ENCODE data around the gene OR51B6. TPM values are rescaled to one million over a fixed set of nuclear protein-coding genes. Genes with fewer than 3 reads are reported as not detected.

The OR51B6 gene
- total RNA-seq, 4 donors from 2014 or later = not detected

DNA sequence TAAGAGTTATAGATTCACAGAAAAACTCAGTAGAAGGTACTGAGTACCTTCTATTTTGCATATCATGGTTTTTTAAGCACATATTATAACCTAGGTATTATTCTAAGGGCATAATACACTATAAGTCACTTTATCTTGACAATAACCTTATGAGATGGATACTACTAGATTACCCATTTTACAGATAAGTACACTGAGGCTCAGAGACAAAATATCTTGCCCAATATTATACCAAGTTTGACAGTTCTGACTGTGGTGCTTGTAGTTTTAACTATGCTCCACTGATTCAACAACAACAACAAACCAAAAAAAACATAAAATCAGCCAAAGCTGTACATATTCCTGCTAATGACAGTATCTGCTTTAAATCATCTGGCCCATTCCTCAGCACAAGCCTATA lies 42.8 kb downstream of the OR51B6 start:
- Histone ChIP-seq H3K9me3 (no peaks in the 10 kb centered on the region), H3K4me1 (no peaks in the 10 kb centered on the region), H3K27ac (replicated peaks in 1 of 4) (no peak overlapping the region), H3K4me3 (no peak overlapping the region), H3K36me3 (no peaks in the 10 kb centered on the region), H3K27me3 (no peaks in the 10 kb centered on the region)
- TF ChIP-seq EP300 (IDR thresholded peaks at IDR 0.05) (no peak), POLR2AphosphoS5 (IDR thresholded peaks at IDR 0.05) (no peak), POLR2A (IDR thresholded peaks at IDR 0.05; ENCODE audit: low read depth) (no peak)
- TF ChIP-seq, protein P1, sequence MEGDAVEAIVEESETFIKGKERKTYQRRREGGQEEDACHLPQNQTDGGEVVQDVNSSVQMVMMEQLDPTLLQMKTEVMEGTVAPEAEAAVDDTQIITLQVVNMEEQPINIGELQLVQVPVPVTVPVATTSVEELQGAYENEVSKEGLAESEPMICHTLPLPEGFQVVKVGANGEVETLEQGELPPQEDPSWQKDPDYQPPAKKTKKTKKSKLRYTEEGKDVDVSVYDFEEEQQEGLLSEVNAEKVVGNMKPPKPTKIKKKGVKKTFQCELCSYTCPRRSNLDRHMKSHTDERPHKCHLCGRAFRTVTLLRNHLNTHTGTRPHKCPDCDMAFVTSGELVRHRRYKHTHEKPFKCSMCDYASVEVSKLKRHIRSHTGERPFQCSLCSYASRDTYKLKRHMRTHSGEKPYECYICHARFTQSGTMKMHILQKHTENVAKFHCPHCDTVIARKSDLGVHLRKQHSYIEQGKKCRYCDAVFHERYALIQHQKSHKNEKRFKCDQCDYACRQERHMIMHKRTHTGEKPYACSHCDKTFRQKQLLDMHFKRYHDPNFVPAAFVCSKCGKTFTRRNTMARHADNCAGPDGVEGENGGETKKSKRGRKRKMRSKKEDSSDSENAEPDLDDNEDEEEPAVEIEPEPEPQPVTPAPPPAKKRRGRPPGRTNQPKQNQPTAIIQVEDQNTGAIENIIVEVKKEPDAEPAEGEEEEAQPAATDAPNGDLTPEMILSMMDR (IDR thresholded peaks at IDR 0.05) = no peak
- intact Hi-C loops (cut with DNase I) = no loop called here
- DNase-seq (ENCODE audit: extremely low spot score) = no peak

DNA sequence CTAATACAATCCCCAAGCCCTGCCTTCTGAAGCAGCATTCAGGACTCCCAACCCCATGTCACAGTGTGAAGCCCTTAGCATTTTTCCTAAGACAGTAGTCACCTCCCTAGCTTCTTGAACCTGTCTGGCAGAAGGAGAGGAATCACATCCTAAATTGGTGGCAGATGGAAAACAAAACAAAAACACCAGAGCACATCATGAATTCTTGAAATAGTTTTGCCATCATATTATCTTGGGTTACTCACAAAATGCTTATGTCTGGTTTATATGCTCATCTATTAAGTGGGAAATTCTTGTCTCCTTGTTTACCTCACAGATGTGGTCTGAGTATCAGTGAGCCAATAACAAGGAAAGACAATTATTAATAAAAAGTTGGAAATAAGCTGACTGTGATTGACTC lies 47.6 kb downstream of the OR51B6 start:
- intact Hi-C loops (cut with DNase I) = no loop called here
- Histone ChIP-seq H3K27ac (replicated peaks in 1 of 4) (no peak overlapping the region), H3K4me3 (no peak overlapping the region), H3K4me1 (no peaks in the 10 kb centered on the region), H3K9me3 (no peaks in the 10 kb centered on the region), H3K36me3 (no peaks in the 10 kb centered on the region), H3K27me3 (no peaks in the 10 kb centered on the region)
- no peak for DNase-seq (ENCODE audit: extremely low spot score)
- TF ChIP-seq, protein P1 (IDR thresholded peaks at IDR 0.05) = no peak
- TF ChIP-seq POLR2AphosphoS5 (IDR thresholded peaks at IDR 0.05) = no peak
- TF ChIP-seq POLR2A (IDR thresholded peaks at IDR 0.05; ENCODE audit: low read depth) = no peak
- no peak for TF ChIP-seq EP300 (IDR thresholded peaks at IDR 0.05)

Small RNA genes lying within 50 kb of the gene (small RNA-seq; reads per million reads assigned to genes)
- gene AC104389.3 = 0 reads per million in 3 donors

Other genes with a start within 250 kb of the OR51B6 start
- not detected for gene OR52A5, start 213.2 kb upstream of the OR51B6 start, total RNA-seq
- gene OR52A1, start 196.8 kb upstream of the OR51B6 start, total RNA-seq = not detected
- not detected for gene OR51V1, start 150.8 kb upstream of the OR51B6 start, total RNA-seq
- 1,000 to 10,000 TPM in 1 of 4 donors, 100 to 1,000 TPM in 1, 10 to 100 TPM in 1, 1 to 10 TPM in 1; 6.6 to 2,785 (median 163) TPM for gene HBB, start 124.4 kb upstream of the OR51B6 start, total RNA-seq
- 1 to 10 TPM in 1 of 4 donors, not detected in 3; 4.3 TPM for gene HBD, start 117.0 kb upstream of the OR51B6 start, total RNA-seq
- gene HBG1, start 101.7 kb upstream of the OR51B6 start, total RNA-seq = not detected
- gene HBG2, start 96.7 kb upstream of the OR51B6 start, total RNA-seq = not detected
- not detected for gene HBE1, start 81.6 kb upstream of the OR51B6 start, total RNA-seq
- gene OR51B4, start 49.6 kb upstream of the OR51B6 start, total RNA-seq = not detected
- gene OR51B2, start 27.2 kb upstream of the OR51B6 start, total RNA-seq = not detected
- gene OR51B5, start 8.0 kb upstream of the OR51B6 start, total RNA-seq = not detected
- gene OR51M1, start 32.3 kb downstream of the OR51B6 start, total RNA-seq = not detected
- not detected for gene OR51Q1, start 70.6 kb downstream of the OR51B6 start, total RNA-seq
- not detected for gene OR51I1, start 90.0 kb downstream of the OR51B6 start, total RNA-seq
- gene OR51I2, start 97.8 kb downstream of the OR51B6 start, total RNA-seq = not detected
- gene OR52D1, start 137.2 kb downstream of the OR51B6 start, total RNA-seq = not detected
- under 1 TPM in 1 of 4 donors, not detected in 3; 0.13 TPM for gene UBQLN3, start 158.4 kb downstream of the OR51B6 start, total RNA-seq
- gene UBQLNL, start 165.2 kb downstream of the OR51B6 start, total RNA-seq = under 1 TPM in 3 of 4 donors, not detected in 1; 0.19 to 0.46 (median 0.42) TPM
- gene OR52H1, start 197.0 kb downstream of the OR51B6 start, total RNA-seq = not detected
- not detected for gene OR52B6, start 229.4 kb downstream of the OR51B6 start, total RNA-seq
- gene TRIM6, start 245.1 kb downstream of the OR51B6 start, total RNA-seq = 1 to 10 TPM; 1.8 to 3.4 (median 2.5) TPM

All from esophagus muscularis mucosa (tissue), 4 donors.